Measurements from ENCODE around the gene PAX8. TPM values are rescaled to one million over a fixed set of nuclear protein-coding genes. Genes with fewer than 3 reads are reported as not detected.

PAX8 gene
- total and polyA plus RNA-seq, 2 of the 13 experiments (the other 11 are each of a cell fraction or from before 2014, with no cell fraction given): 1.5 to 8.8 TPM

- Histone ChIP-seq H4K20me1 (ENCODE audit: insufficient read depth, low read length) (no peaks in the 10 kb centered on the region), H2AFZ (ENCODE audit: low read length) (no peak overlapping the region), H3K27ac (ENCODE audit: extremely low read length, insufficient read depth, low read length) (no peak overlapping the region), H3K4me3 (replicated peaks in 1 of 3; ENCODE audit: insufficient read depth in 1 of 3, low read depth in 2 of 3, low read length in 3 of 3) (no peak overlapping the region), H3K9me3 (ENCODE audit: low read length) (no peaks in the 10 kb centered on the region), H3K79me2 (ENCODE audit: insufficient read depth, low read length) (no peaks in the 10 kb centered on the region), H3K4me2 (ENCODE audit: low read depth, low read length) (no peak overlapping the region), H3K9ac (ENCODE audit: insufficient read depth, low read depth, low read length) (no peak overlapping the region), H3K4me1 (ENCODE audit: insufficient read depth, low read length) (peaks cover 68% of the 10 kb centered on the region), H3K36me3 (replicated peaks in 1 of 2; ENCODE audit: control insufficient read depth in 1 of 2, insufficient read depth in 2 of 2, low read length in 2 of 2) (no peaks in the 10 kb centered on the region), H3K27me3 (ENCODE audit: control insufficient read depth in 1 of 2, insufficient read depth in 2 of 2, low read length in 2 of 2) (no peaks in the 10 kb centered on the region)
- intact Hi-C loops (cut with micrococcal nuclease; ENCODE audit: unreplicated experiment): no loop called here
- 82% methylated on average over 8 of the region's 8 CpGs for WGBS (ENCODE audit: low lambda C conversion rate)
- DNase-seq (ENCODE audit: low spot score): no peak
- ChIA-PET POLR2A (no interaction called here), CTCF (ENCODE audit: low intra/inter-chr PET ratio, low total read pairs) (no interaction called here)
- no peak for FAIRE-seq
- TF ChIP-seq ZKSCAN1 (IDR thresholded peaks at IDR 0.05; ENCODE audit: low read length): no peak
- TF ChIP-seq CREB3 (CRISPR knock-in tag; IDR thresholded peaks at IDR 0.05): no peak
- no peak for TF ChIP-seq PAWR (CRISPR knock-in tag; IDR thresholded peaks at IDR 0.05; ENCODE audit: borderline replicate concordance)
- TF ChIP-seq EZH2 (conservative IDR thresholded peaks at IDR 0.05; ENCODE audit: low read depth, low read length): no peak
- no peak for TF ChIP-seq YEATS4 (CRISPR knock-in tag; IDR thresholded peaks at IDR 0.05; ENCODE audit: borderline replicate concordance)
- no peak for TF ChIP-seq ZNF230 (CRISPR knock-in tag; IDR thresholded peaks at IDR 0.05)
- no peak for TF ChIP-seq CHD4 (IDR thresholded peaks at IDR 0.05; ENCODE audit: borderline replicate concordance, low read length)
- TF ChIP-seq ZBTB42 (CRISPR knock-in tag; IDR thresholded peaks at IDR 0.05): no peak
- no peak for TF ChIP-seq SIX1 (CRISPR knock-in tag; IDR thresholded peaks at IDR 0.05; ENCODE audit: borderline replicate concordance)
- TF ChIP-seq RBM39 (IDR thresholded peaks at IDR 0.05; ENCODE audit: low read depth, low read length, poor library complexity, severe bottlenecking): no peak
- TF ChIP-seq GATA4 (IDR thresholded peaks at IDR 0.05; ENCODE audit: borderline replicate concordance, low read depth): no peak
- no peak for TF ChIP-seq PRDM10 (CRISPR knock-in tag; IDR thresholded peaks at IDR 0.05; ENCODE audit: low read depth)
- TF ChIP-seq ZFAT (CRISPR knock-in tag; conservative IDR thresholded peaks at IDR 0.05): no peak
- TF ChIP-seq MTERF4 (CRISPR knock-in tag; IDR thresholded peaks at IDR 0.05): no peak
- TF ChIP-seq ARNT2 (CRISPR knock-in tag; IDR thresholded peaks at IDR 0.05; ENCODE audit: low read depth): no peak
- TF ChIP-seq ZNF580 (CRISPR knock-in tag; IDR thresholded peaks at IDR 0.05; ENCODE audit: borderline replicate concordance, low read depth): no peak
- in situ Hi-C loops (cut with HindIII; ENCODE audit: extremely low pct_ligation_motif_present, low pct_unique_long_range_greater_than_20kb): loop anchor here (5.0 kb wide), 1 partner anchor 38 kb away; no protein-coding TSS in a partner anchor
- BruUV-seq (replicated peaks): no TSS peak
- ATAC-seq: no peak
Measured at GRCh38 chr2:113209011-113209645, 69.6 kb downstream of the PAX8 start.
